Astrocyte (in vitro differentiated cells and primary cell): ENCODE measurements around the gene SP7.

ENCODE experiments used
- EZH2 ChIP-seq: IDR thresholded peaks from 2 replicates; pipeline ENCODE4 v1.6.1; 2012; ENCODE audit warnings: mild to moderate bottlenecking, low read length, inconsistent platforms; ENCODE audit not compliant: insufficient read depth
- TF ChIP-seq, protein P1 (sequence below): IDR thresholded peaks from 2 replicates; pipeline ENCODE4 v1.5.1; 2011; ENCODE audit warnings: low read depth, mild to moderate bottlenecking, inconsistent platforms, low read length, moderate library complexity; ENCODE audit not compliant: insufficient read depth

DNA sequence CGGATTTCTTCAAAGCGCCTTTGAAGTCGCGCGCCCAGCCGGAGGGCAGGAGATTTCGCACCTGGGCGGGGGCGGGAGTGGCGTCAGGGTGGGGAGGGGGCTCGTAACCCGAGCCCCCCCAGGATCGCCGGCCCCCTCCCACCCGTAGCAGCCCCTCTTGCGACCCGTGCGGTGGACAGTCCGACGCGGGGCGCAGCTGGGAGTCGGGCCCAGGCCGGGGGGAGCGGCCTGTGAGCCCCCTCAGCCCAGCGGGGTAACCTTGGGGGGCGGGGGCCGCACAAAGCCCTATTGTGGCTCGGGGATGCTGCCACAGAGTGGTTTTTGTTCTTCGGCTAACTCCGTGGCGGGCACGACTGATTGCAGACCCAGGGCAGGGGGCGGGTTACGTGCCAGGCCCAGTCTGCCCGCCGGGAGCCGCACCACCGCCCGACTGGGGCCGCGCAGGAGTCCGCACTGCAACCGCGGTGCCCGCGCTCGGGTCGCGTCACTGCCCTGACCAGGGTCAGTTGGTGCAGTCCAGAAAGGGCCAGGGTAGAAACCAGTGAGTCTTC lies 10.6 kb downstream of the SP7 start:
- TF ChIP-seq, protein P1, sequence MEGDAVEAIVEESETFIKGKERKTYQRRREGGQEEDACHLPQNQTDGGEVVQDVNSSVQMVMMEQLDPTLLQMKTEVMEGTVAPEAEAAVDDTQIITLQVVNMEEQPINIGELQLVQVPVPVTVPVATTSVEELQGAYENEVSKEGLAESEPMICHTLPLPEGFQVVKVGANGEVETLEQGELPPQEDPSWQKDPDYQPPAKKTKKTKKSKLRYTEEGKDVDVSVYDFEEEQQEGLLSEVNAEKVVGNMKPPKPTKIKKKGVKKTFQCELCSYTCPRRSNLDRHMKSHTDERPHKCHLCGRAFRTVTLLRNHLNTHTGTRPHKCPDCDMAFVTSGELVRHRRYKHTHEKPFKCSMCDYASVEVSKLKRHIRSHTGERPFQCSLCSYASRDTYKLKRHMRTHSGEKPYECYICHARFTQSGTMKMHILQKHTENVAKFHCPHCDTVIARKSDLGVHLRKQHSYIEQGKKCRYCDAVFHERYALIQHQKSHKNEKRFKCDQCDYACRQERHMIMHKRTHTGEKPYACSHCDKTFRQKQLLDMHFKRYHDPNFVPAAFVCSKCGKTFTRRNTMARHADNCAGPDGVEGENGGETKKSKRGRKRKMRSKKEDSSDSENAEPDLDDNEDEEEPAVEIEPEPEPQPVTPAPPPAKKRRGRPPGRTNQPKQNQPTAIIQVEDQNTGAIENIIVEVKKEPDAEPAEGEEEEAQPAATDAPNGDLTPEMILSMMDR: no peak
- TF ChIP-seq EZH2: no peak
